Testis (tissue), 3 donors: Measurements from ENCODE around the gene TMEM30B. TPM values are rescaled to one million over a fixed set of nuclear protein-coding genes. Genes with fewer than 3 reads are reported as not detected.

ENCODE experiments used
- DNase-seq: peaks from one replicate; pipeline ENCODE4 v3.0.0-alpha.2; 2019
- H3K27ac ChIP-seq, 2 donors: fragments of 200-600 bp; sonication (generic); one replicate each; pipeline ENCODE4 v1.5.1; 2019
- H3K27me3 ChIP-seq: fragments of 200-600 bp; sonication (generic); one replicate; pipeline ENCODE4 v1.5.1; 2019
- H3K36me3 ChIP-seq: fragments of 200-600 bp; sonication (generic); one replicate; pipeline ENCODE4 v1.5.1; 2017; ENCODE audit warnings: low read depth; ENCODE audit errors: missing control alignments
- H3K4me1 ChIP-seq: fragments of 200-600 bp; sonication (generic); one replicate; pipeline ENCODE4 v1.5.1; 2019
- H3K4me3 ChIP-seq, 2 donors: fragments of 200-600 bp; sonication (generic); one replicate each; pipeline ENCODE4 v1.5.1; 2017 to 2019
- H3K9me3 ChIP-seq: fragments of 200-600 bp; sonication (generic); one replicate; pipeline ENCODE4 v1.5.1; 2017
- CTCF ChIP-seq, 3 experiments: fragments of 450-650 bp in 2 of 3; fragments of 200-600 bp in 1 of 3; sonication (generic) in 1 of 3; IDR thresholded peaks; one replicate each; pipeline ENCODE4 v1.5.1; 2016 to 2019; ENCODE audit warnings: antibody characterized with exemption in 3 of 3, mild to moderate bottlenecking in 2 of 3, moderate library complexity in 1 of 3
- POLR2A ChIP-seq: fragments of 450-650 bp; IDR thresholded peaks from one replicate; pipeline ENCODE4 v1.6.1; 2017; ENCODE audit warnings: antibody characterized with exemption, mild to moderate bottlenecking, moderate library complexity
- WGBS, 2 donors: methylation state at CpG; one replicate each; pipeline ENCODE4 v1.1.5; 2018; 5-methylcytosine and 5-hydroxymethylcytosine counted together
- intact Hi-C: fragments of 100-400 bp; cut with DNase I; formaldehyde crosslinking; loops from one replicate; pipeline ENCODE4 v1.15.1; 2023; ENCODE audit warnings: low total_unique reads
- polyA plus RNA-seq: library from polyadenylated mRNA; stranded (reverse); fragments of 350-450 nt; fragmentation: Illumina TruSeq; extraction: RNeasy Lipid Tissue Mini Kit (QIAGEN cat#74804); gene quantifications from one replicate; pipeline ENCODE4 v1.2.3, GENCODE V29; 2014; ENCODE audit warnings: low read depth, low replicate concordance; ENCODE audit not compliant: insufficient read depth
- total RNA-seq, 2 donors: library from RNA; depleted of rRNA; stranded (reverse); fragments of >200 nt; gene quantifications; one replicate each; pipeline ENCODE4 v1.2.3, GENCODE V29; 2016

TMEM30B gene
- total and polyA plus RNA-seq, 3 donors from 2014 or later = 5.9 to 11.4 (median 8.9) TPM

GRCh38 chr14:61296151-61296550, 15.0 kb upstream of the TMEM30B start:
- TF ChIP-seq CTCF (IDR thresholded peaks at IDR 0.05) = no peak
- TF ChIP-seq POLR2A = no peak
- intact Hi-C loops = no loop called here

GRCh38 chr14:61290701-61291100, 9.6 kb upstream of the TMEM30B start:
- WGBS, 2 donors = 65 to 70% methylated on average over 1 of the region's 1 CpG
- DNase-seq = no peak
- H3K27ac ChIP-seq = no peak overlapping the region
- no peaks in the 10 kb centered on the region for H3K27me3 ChIP-seq
- intact Hi-C loops = no loop called here
- H3K36me3 ChIP-seq = no peaks in the 10 kb centered on the region
- no peaks in the 10 kb centered on the region for H3K9me3 ChIP-seq
- H3K4me3 ChIP-seq = no peak overlapping the region
- H3K4me1 ChIP-seq = peaks cover 5% of the 10 kb centered on the region
- TF ChIP-seq POLR2A (no peak), CTCF (IDR thresholded peaks at IDR 0.05) (no peak)

More at GRCh38 chr14:61296151-61296550, 15.0 kb upstream of the TMEM30B start:
- H3K36me3 ChIP-seq = no peaks in the 10 kb centered on the region
- 47 to 49% methylated on average over 3 of the region's 3 CpGs for WGBS, 2 donors
- no peak for DNase-seq
- H3K4me3 ChIP-seq = no peak overlapping the region
- H3K9me3 ChIP-seq = no peaks in the 10 kb centered on the region
- H3K27ac ChIP-seq = no peak overlapping the region
- H3K27me3 ChIP-seq = no peaks in the 10 kb centered on the region
- H3K4me1 ChIP-seq = peaks cover 4% of the 10 kb centered on the region

- Histone ChIP-seq H3K27me3 (no peaks in the 10 kb centered on the region), H3K36me3 (no peaks in the 10 kb centered on the region), H3K9me3 (no peaks in the 10 kb centered on the region), H3K27ac (no peak overlapping the region), H3K4me3 (no peak overlapping the region), H3K4me1 (peaks cover 5% of the 10 kb centered on the region)
- intact Hi-C loops = no loop called here
- whole genome bisulfite sequencing, 2 donors = 78 to 81% methylated on average over 3 of the region's 3 CpGs
- TF ChIP-seq CTCF (IDR thresholded peaks at IDR 0.05) (no peak), POLR2A (no peak)
- DNase-seq = no peak
Observed at GRCh38 chr14:61288720-61289119, 7.6 kb upstream of the TMEM30B start.

GRCh38 chr14:61288228-61288627, 7.1 kb upstream of the TMEM30B start:
- no peak for TF ChIP-seq CTCF (IDR thresholded peaks at IDR 0.05)
- no peak for TF ChIP-seq POLR2A
- whole genome bisulfite sequencing, 2 donors = 90 to 95% methylated on average over 4 of the region's 4 CpGs
- no peak for DNase-seq

GRCh38 chr14:61287196-61287595, 6.1 kb upstream of the TMEM30B start:
- H3K27me3 ChIP-seq = no peaks in the 10 kb centered on the region
- no peaks in the 10 kb centered on the region for H3K9me3 ChIP-seq
- TF ChIP-seq POLR2A (no peak), CTCF (IDR thresholded peaks at IDR 0.05) (no peak)
- DNase-seq = no peak
- intact Hi-C loops = no loop called here
- H3K4me3 ChIP-seq = no peak overlapping the region
- H3K36me3 ChIP-seq = no peaks in the 10 kb centered on the region
- no peak overlapping the region for H3K27ac ChIP-seq
- H3K4me1 ChIP-seq = peaks cover 5% of the 10 kb centered on the region
- WGBS, 2 donors = 87 to 90% methylated on average over 7 of the region's 7 CpGs

More at GRCh38 chr14:61288228-61288627, 7.1 kb upstream of the TMEM30B start:
- Histone ChIP-seq H3K4me3 (no peak overlapping the region), H3K36me3 (no peaks in the 10 kb centered on the region), H3K27me3 (no peaks in the 10 kb centered on the region), H3K4me1 (peaks cover 5% of the 10 kb centered on the region), H3K27ac (no peak overlapping the region), H3K9me3 (no peaks in the 10 kb centered on the region)
- intact Hi-C loops = no loop called here
